22Rv1 (cell line): ENCODE results near the gene DNLZ.

Experiments
- ZFX ChIP-seq: fragments of 450-650 bp; IDR thresholded peaks from 2 replicates; pipeline ENCODE4 v1.6.1; 2017; ENCODE audit warnings: antibody characterized with exemption, borderline replicate concordance
- TF ChIP-seq, protein P1 (sequence below): fragments of 450-650 bp; IDR thresholded peaks from 2 replicates; pipeline ENCODE4 v1.5.1; 2017; ENCODE audit warnings: mild to moderate bottlenecking

DNA sequence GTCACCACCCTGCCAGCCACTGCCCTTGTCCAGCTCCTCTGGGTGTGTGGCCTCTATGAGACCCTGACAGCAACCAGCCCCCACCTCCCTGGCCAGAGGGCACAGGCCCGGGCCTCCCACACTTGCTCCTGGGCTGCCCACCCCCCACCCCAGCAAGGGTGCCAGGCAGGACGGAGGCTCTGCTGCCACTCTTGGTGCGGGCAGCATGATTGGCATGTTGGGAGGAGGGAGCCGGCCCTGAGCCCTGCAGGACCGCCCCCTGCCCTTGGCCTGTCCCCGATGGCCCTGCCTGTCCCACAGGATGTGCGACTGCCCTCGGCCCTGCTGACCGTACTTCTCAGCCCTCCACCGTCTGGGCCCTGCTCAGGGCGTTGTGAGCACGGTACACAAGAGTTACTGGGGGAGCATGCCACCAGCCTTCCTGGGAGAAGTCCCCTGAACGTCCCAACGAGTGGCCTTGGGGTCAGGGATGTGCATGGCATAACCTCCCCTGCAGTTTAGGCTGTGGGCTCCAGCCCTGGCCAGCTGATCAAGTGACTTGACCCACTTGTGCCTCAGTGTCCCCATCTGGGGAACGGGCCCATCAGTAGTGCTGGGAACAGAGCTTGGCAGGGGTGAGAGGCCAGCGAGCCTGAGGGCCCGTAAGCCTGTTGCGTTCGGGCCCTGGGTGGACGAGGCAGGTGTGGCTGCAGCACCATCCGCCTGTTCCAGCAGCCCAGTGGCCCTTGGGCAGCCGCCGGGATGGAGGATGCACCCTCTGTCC lies 20.2 kb downstream of the DNLZ start:
- TF ChIP-seq, protein P1, sequence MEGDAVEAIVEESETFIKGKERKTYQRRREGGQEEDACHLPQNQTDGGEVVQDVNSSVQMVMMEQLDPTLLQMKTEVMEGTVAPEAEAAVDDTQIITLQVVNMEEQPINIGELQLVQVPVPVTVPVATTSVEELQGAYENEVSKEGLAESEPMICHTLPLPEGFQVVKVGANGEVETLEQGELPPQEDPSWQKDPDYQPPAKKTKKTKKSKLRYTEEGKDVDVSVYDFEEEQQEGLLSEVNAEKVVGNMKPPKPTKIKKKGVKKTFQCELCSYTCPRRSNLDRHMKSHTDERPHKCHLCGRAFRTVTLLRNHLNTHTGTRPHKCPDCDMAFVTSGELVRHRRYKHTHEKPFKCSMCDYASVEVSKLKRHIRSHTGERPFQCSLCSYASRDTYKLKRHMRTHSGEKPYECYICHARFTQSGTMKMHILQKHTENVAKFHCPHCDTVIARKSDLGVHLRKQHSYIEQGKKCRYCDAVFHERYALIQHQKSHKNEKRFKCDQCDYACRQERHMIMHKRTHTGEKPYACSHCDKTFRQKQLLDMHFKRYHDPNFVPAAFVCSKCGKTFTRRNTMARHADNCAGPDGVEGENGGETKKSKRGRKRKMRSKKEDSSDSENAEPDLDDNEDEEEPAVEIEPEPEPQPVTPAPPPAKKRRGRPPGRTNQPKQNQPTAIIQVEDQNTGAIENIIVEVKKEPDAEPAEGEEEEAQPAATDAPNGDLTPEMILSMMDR, result 0 out of 2 replicates have a peak, but pooled peaks have one; percentile 1
- no peak for TF ChIP-seq ZFX
